ENCODE measurements around the gene TMEM86B. TPM values are rescaled to one million over a fixed set of nuclear protein-coding genes. Genes with fewer than 3 reads are reported as not detected.

The TMEM86B gene
- total RNA-seq: 1 to 10 TPM in 3 of 4 donors, not detected in 1; 1.7 to 3.8 (median 1.8) TPM

GRCh38 chr19:55228403-55229031 lies at the start of gene TMEM86B:
TSS of gene TMEM86B (minus strand) at chr19:55228763. CDS start at chr19:55228741, 22 bp downstream.
- Histone ChIP-seq H3K4me1 (peaks cover 0 to 10% (median 0%) of the 10 kb centered on the region in 3 donors), H3K27me3 (no peaks in the 10 kb centered on the region), H3K9me3 (no peaks in the 10 kb centered on the region), H3K27ac (no peak within 1 kb of the TSS), H3K36me3 (peaks cover 0 to 74% of the 10 kb centered on the region in 2 donors), H3K4me3 (no peak within 1 kb of the TSS)
- TF ChIP-seq POLR2A (IDR thresholded peaks at IDR 0.05) (no peak), POLR2AphosphoS5 (IDR thresholded peaks at IDR 0.05) (no peak), EP300 (IDR thresholded peaks at IDR 0.05) (no peak), CTCF (IDR thresholded peaks at IDR 0.05) (no peak)
- 80% methylated on average over 2 of the region's 12 CpGs; no CpG with 5 or more reads in 1 of the 2 donors for WGBS, 2 donors (ENCODE audit: low coverage in 1 of 2)
- ATAC-seq: no peak

DNA sequence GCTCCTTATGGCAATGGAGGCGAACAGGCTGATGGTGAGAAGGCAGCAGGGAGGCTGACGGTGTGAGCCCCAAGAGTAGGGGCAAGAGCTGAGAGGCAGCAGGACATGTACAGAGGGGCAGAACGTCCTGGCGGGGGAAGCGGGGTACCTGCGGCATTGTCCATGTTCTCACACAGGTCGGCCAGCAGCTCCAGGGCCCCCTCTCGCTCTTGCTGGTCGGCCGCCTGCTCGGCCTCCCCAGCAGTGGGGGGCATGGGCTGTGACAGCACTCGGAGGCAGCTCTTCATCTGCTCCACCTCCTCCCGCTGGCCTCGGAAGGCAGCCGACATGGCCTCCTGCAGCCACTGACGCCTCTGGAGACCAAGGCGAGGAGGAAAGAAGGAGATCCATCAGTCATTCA lies 48.9 kb upstream of the TMEM86B start:
- Histone ChIP-seq H3K4me1 (peaks cover 0 to 30% (median 10%) of the 10 kb centered on the region in 3 donors), H3K36me3 (peaks cover 0 to 55% of the 10 kb centered on the region in 2 donors), H3K9me3 (no peaks in the 10 kb centered on the region), H3K4me3 (no peak overlapping the region), H3K27ac (no peak overlapping the region), H3K27me3 (no peaks in the 10 kb centered on the region)
- ATAC-seq: no peak
- 76% methylated on average over 3 of the region's 17 CpGs; no CpG with 5 or more reads in 1 of the 2 donors for WGBS, 2 donors (ENCODE audit: low coverage in 1 of 2)
- TF ChIP-seq POLR2A (IDR thresholded peaks at IDR 0.05) (no peak), CTCF (IDR thresholded peaks at IDR 0.05) (no peak), POLR2AphosphoS5 (IDR thresholded peaks at IDR 0.05) (no peak), EP300 (IDR thresholded peaks at IDR 0.05) (no peak)

- H3K27ac ChIP-seq: no peak overlapping the region
- peaks cover 0 to 30% (median 10%) of the 10 kb centered on the region in 3 donors for H3K4me1 ChIP-seq
- WGBS, 2 donors (ENCODE audit: low coverage in 1 of 2): 89 to 93% methylated on average over 3 to 6 of the region's 15 CpGs
- TF ChIP-seq POLR2A (IDR thresholded peaks at IDR 0.05) (no peak), CTCF (IDR thresholded peaks at IDR 0.05) (no peak), EP300 (IDR thresholded peaks at IDR 0.05) (no peak), POLR2AphosphoS5 (IDR thresholded peaks at IDR 0.05) (no peak)
- H3K27me3 ChIP-seq: no peaks in the 10 kb centered on the region
- no peaks in the 10 kb centered on the region for H3K9me3 ChIP-seq
- H3K4me3 ChIP-seq: no peak overlapping the region
- ATAC-seq: no peak
- peaks cover 0 to 61% of the 10 kb centered on the region in 2 donors for H3K36me3 ChIP-seq
These were observed 48.3 kb upstream of the TMEM86B start for GRCh38 chr19:55276720-55277430.

DNA sequence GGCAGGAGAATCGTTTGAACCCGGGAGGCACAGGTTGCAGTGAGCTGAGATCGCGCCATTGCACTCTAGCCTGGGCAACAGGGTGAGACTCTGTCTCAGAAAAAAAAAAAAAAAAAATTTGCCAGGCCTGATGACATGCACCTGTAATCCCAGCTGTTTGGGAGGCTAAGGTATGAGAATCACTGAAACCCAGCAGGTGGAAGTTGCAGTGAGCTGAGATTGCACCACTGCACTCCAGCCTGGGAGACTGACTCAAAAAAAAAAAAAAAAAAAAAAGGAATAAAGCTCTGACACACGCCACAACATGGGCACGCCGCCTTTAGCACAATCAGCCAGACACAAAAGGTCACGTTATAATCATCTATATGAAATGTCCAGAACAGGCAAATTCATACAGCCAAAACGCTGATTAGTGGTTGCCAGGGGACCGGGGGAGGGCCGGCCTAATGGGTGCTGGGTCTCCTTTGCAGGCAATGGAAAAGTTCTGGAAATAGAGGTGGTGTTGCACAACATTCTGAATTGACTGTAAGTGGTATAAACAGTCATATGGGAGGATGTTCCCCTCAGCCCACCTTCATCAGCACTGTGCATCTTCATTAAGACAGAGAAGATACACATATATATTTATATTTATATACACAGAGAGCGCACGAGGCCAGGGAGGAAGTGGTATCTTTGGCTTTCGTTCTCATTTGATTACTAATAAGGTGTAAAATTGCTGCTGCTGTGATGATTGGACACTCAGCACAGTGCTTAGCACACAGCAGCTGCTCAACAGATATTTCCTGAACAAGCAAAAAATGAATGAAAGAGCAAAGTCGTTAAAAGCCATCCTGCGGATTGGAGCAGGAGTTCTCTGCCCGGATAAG lies 47.5 kb upstream of the TMEM86B start:
- H3K36me3 ChIP-seq: peaks cover 0 to 69% of the 10 kb centered on the region in 2 donors
- H3K4me3 ChIP-seq: no peak overlapping the region
- WGBS, 2 donors (ENCODE audit: low coverage in 1 of 2): 75 to 78% methylated on average over 15 to 17 of the region's 17 CpGs
- no peak for ATAC-seq
- H3K4me1 ChIP-seq: peaks cover 0 to 24% (median 10%) of the 10 kb centered on the region in 3 donors
- H3K9me3 ChIP-seq: no peaks in the 10 kb centered on the region
- TF ChIP-seq CTCF (IDR thresholded peaks at IDR 0.05): no peak
- no peak for TF ChIP-seq POLR2AphosphoS5 (IDR thresholded peaks at IDR 0.05)
- no peak for TF ChIP-seq POLR2A (IDR thresholded peaks at IDR 0.05)
- no peak for TF ChIP-seq EP300 (IDR thresholded peaks at IDR 0.05)
- H3K27ac ChIP-seq: no peak overlapping the region
- H3K27me3 ChIP-seq: no peaks in the 10 kb centered on the region
